Keratinocyte (primary cell): ENCODE data around the gene EIF2B2. TPM values are rescaled to one million over a fixed set of nuclear protein-coding genes. Genes with fewer than 3 reads are reported as not detected.

ENCODE experiments used
- DNase-seq: peaks from one replicate; pipeline ENCODE4 v3.0.0-alpha.2; 2011; ENCODE audit warnings: low read depth, missing footprints, low spot score
- FAIRE-seq: peaks from 2 replicates; lab custom pipeline; 2011; peaks lifted over from hg19 to GRCh38; lab: Jason Lieb, UNC
- H2AFZ ChIP-seq: 2 replicates; pipeline ENCODE4 v1.6.0; 2012; ENCODE audit warnings: low read length, control low read depth, inconsistent platforms; ENCODE audit not compliant: control insufficient read depth
- H3K27ac ChIP-seq: 2 replicates; pipeline ENCODE4 v1.5.1; 2011; ENCODE audit warnings: low read length; ENCODE audit not compliant: control insufficient read depth, insufficient read depth
- H3K27me3 ChIP-seq: 3 replicates; pipeline ENCODE4 v1.6.0; 2011; ENCODE audit warnings: low read length; ENCODE audit not compliant: control insufficient read depth, insufficient read depth; ENCODE audit errors: extremely low read depth
- H3K36me3 ChIP-seq, 2 experiments: 2 replicates in 1 of 2; 3 replicates in 1 of 2; pipeline ENCODE4 v1.5.1; 2011; ENCODE audit warnings: low read length in 2 of 2, mild to moderate bottlenecking in 1 of 2; ENCODE audit not compliant: control insufficient read depth in 2 of 2, insufficient read depth in 2 of 2; ENCODE audit errors: extremely low read depth in 1 of 2
- H3K4me1 ChIP-seq: 3 replicates; pipeline ENCODE4 v1.5.1; 2011; ENCODE audit warnings: low read length; ENCODE audit not compliant: control insufficient read depth, insufficient read depth; ENCODE audit errors: extremely low read depth
- H3K4me2 ChIP-seq: 3 replicates; pipeline ENCODE4 v1.6.0; 2011; ENCODE audit warnings: low read depth, low read length; ENCODE audit not compliant: control insufficient read depth, insufficient read depth; ENCODE audit errors: extremely low read depth
- H3K4me3 ChIP-seq, 3 experiments: fragments of 200-600 bp in 1 of 3; sonication (generic) in 1 of 3; 2 replicates in 2 of 3; 3 replicates in 1 of 3; pipeline ENCODE4 v1.5.1; 2011 to 2016; ENCODE audit warnings: low read length in 3 of 3, mild to moderate bottlenecking in 3 of 3, control low read depth in 2 of 3, inconsistent platforms in 1 of 3, low read depth in 1 of 3, mixed read lengths in 1 of 3, mixed run types in 1 of 3, moderate library complexity in 1 of 3; ENCODE audit not compliant: control insufficient read depth in 2 of 3, insufficient read depth in 2 of 3; ENCODE audit errors: extremely low read depth in 1 of 3
- H3K79me2 ChIP-seq: 2 replicates; pipeline ENCODE4 v1.6.0; 2012; ENCODE audit warnings: low read length; ENCODE audit not compliant: control insufficient read depth, insufficient read depth
- H3K9ac ChIP-seq: 3 replicates; pipeline ENCODE4 v1.6.0; 2011; ENCODE audit warnings: low read length; ENCODE audit not compliant: control insufficient read depth, insufficient read depth; ENCODE audit errors: extremely low read depth
- H3K9me1 ChIP-seq: 3 replicates; pipeline ENCODE4 v1.6.0; 2011; ENCODE audit warnings: low read length; ENCODE audit not compliant: control insufficient read depth, insufficient read depth; ENCODE audit errors: extremely low read depth
- H3K9me3 ChIP-seq: 2 replicates; pipeline ENCODE4 v1.5.1; 2012; ENCODE audit warnings: low read depth, low read length; ENCODE audit not compliant: control insufficient read depth
- H4K20me1 ChIP-seq: 3 replicates; pipeline ENCODE4 v1.6.0; 2011; ENCODE audit warnings: low read length; ENCODE audit not compliant: control insufficient read depth, insufficient read depth; ENCODE audit errors: extremely low read depth
- CTCF ChIP-seq, 3 experiments: IDR thresholded peaks in 1 of 3; conservative IDR thresholded peaks in 1 of 3; optimal IDR thresholded peaks in 1 of 3; 2 replicates in 2 of 3; 3 replicates in 1 of 3; pipeline versions ENCODE3 to v1.5.1; 2011; ENCODE audit warnings: low read length in 3 of 3, mild to moderate bottlenecking in 3 of 3, moderate library complexity in 2 of 3, control low read depth in 1 of 3, inconsistent platforms in 1 of 3; ENCODE audit not compliant: insufficient read depth in 2 of 3; ENCODE audit errors: extremely low read depth in 1 of 3
- EZH2 ChIP-seq: IDR thresholded peaks from one replicate; pipeline ENCODE4 v1.6.1; 2012; ENCODE audit warnings: inconsistent platforms, mild to moderate bottlenecking, low read length, moderate library complexity
- dilution Hi-C: fragments of 300-500 bp; cut with MboI; formaldehyde crosslinking; loops from one replicate; pipeline ENCODE4 v1.7.0; 2020; ENCODE audit warnings: low sequenced_read_pairs; ENCODE audit not compliant: extremely low pct_ligation_motif_present
- polyA plus RNA-seq, 5 experiments: library from polyadenylated mRNA; depleted of rRNA in 3 of 5; stranded (reverse) in 3 of 5; stranded (forward) in 1 of 5; unstranded in 1 of 5; fragments of >200 nt; gene quantifications; 1 replicate in 1 of 5; 2 replicates in 3 of 5; 3 replicates in 1 of 5; pipeline versions ENCODE4 v1.2.1 to v1.2.3, GENCODE V29; 2011 to 2012; ENCODE audit warnings: missing spikeins in 2 of 5, low read depth in 1 of 5, low replicate concordance in 1 of 5

The EIF2B2 gene
- polyA plus RNA-seq, 1 donor (not counting 4 experiments of a cell fraction or from before 2014, with no cell fraction given), result 113 TPM

GRCh38 chr14:74985806-74986205 lies 16.9 kb upstream of the EIF2B2 start:
- Histone ChIP-seq H3K27me3 (no peaks in the 10 kb centered on the region), H3K4me2 (no peak overlapping the region), H3K4me3 (no peak overlapping the region), H3K9ac (no peak overlapping the region), H4K20me1 (no peaks in the 10 kb centered on the region), H3K9me1 (no peaks in the 10 kb centered on the region), H3K9me3 (no peaks in the 10 kb centered on the region), H3K79me2 (no peaks in the 10 kb centered on the region), H3K4me1 (peaks cover 28% of the 10 kb centered on the region), H3K27ac (no peak overlapping the region), H3K36me3 (no peaks in the 10 kb centered on the region), H2AFZ (no peak overlapping the region)
- DNase-seq (no peak), FAIRE-seq (no peak)
- dilution Hi-C loops, result no loop called here
- TF ChIP-seq EZH2 (no peak), CTCF (optimal IDR thresholded peaks at IDR 0.05 in 1 of 3, IDR thresholded peaks at IDR 0.05 in 1 of 3, conservative IDR thresholded peaks at IDR 0.05 in 1 of 3; ENCODE audit: extremely low read depth in 1 of 3, insufficient read depth in 2 of 3, low read length in 3 of 3) (no peak)

GRCh38 chr14:74988131-74988530 lies 14.6 kb upstream of the EIF2B2 start:
- dilution Hi-C loops, result no loop called here
- Histone ChIP-seq H3K4me3 (no peak overlapping the region), H3K9ac (peak overlapping the region; percentile 51), H3K4me2 (peak overlapping the region; percentile 55), H3K9me3 (no peaks in the 10 kb centered on the region), H2AFZ (no peak overlapping the region), H3K27ac (peak overlapping the region; percentile 80), H4K20me1 (no peaks in the 10 kb centered on the region), H3K36me3 (no peaks in the 10 kb centered on the region), H3K27me3 (no peaks in the 10 kb centered on the region), H3K4me1 (peaks cover 22% of the 10 kb centered on the region), H3K9me1 (no peaks in the 10 kb centered on the region), H3K79me2 (no peaks in the 10 kb centered on the region)
- FAIRE-seq (peak; percentile 96), DNase-seq (peak; percentile 63)
- TF ChIP-seq CTCF (optimal IDR thresholded peaks at IDR 0.05 in 1 of 3, IDR thresholded peaks at IDR 0.05 in 1 of 3, conservative IDR thresholded peaks at IDR 0.05 in 1 of 3; ENCODE audit: extremely low read depth in 1 of 3, insufficient read depth in 2 of 3, low read length in 3 of 3) (no peak), EZH2 (no peak)
